Panc1 (cell line): ENCODE data around the gene CT45A1. TPM values are rescaled to one million over a fixed set of nuclear protein-coding genes. Genes with fewer than 3 reads are reported as not detected.
A peak's percentile ranks its signal among the peaks of the same experiment; 100 is the strongest.
"Not testable (repeated sequence)": the region's sequence is repeated elsewhere in the genome, so short reads cannot be mapped to it uniquely, and the experiment has no call there.

Source experiments
- ATAC-seq: fragments of 200-7000 bp; cut with Tn5 transposase; 2 replicates; pipeline ENCODE4 v1.9.1; 2020; ENCODE audit warnings: mild to moderate bottlenecking, moderate library complexity
- BruUV-seq: library from RNA; stranded (reverse); fragments of 400-500 nt; replicated peaks from 2 replicates; lab custom pipeline; 2021; lab: Mats Ljungman, UMichigan
- CTCF ChIA-PET: fragments of 300-600 bp; sonication (Branson Sonifier 250); formaldehyde crosslinking; loops from one replicate; lab custom pipeline; 2022; ENCODE audit warnings: antibody characterized with exemption; lab: Charles Lee
- POLR2A ChIA-PET: fragments of 300-600 bp; sonication (Branson Sonifier 250); formaldehyde crosslinking; loops from one replicate; lab custom pipeline; 2022; ENCODE audit warnings: antibody characterized with exemption; lab: Charles Lee
- DNase-seq: peaks from one replicate; pipeline ENCODE4 v3.0.0-alpha.2; 2010; ENCODE audit warnings: low read depth, low spot score
- H3K27ac ChIP-seq: 2 replicates; pipeline ENCODE4 v1.5.1; 2011; ENCODE audit warnings: mild to moderate bottlenecking, low read length, inconsistent platforms
- H3K27me3 ChIP-seq: fragments of 200-500 bp; sonication (Bioruptor generic); 2 replicates; pipeline ENCODE4 v1.6.0; 2014; ENCODE audit warnings: low read length, inconsistent platforms; ENCODE audit not compliant: control insufficient read depth, insufficient read depth
- H3K36me3 ChIP-seq: fragments of 200-500 bp; sonication (Bioruptor generic); 2 replicates; pipeline ENCODE4 v1.5.1; 2014; ENCODE audit warnings: inconsistent platforms, mild to moderate bottlenecking, low read length, moderate library complexity; ENCODE audit not compliant: control insufficient read depth, insufficient read depth
- H3K4me1 ChIP-seq: 2 replicates; pipeline ENCODE4 v1.5.1; 2011; ENCODE audit warnings: inconsistent platforms, mild to moderate bottlenecking, low read length, moderate library complexity; ENCODE audit not compliant: control insufficient read depth, insufficient read depth
- H3K4me3 ChIP-seq, 2 experiments: 2 replicates each; pipeline ENCODE4 v1.5.1; 2011 to 2012; ENCODE audit warnings: low read depth in 2 of 2, low read length in 2 of 2, mild to moderate bottlenecking in 2 of 2, inconsistent platforms in 1 of 2, moderate library complexity in 1 of 2
- H3K9me3 ChIP-seq: fragments of 200-500 bp; sonication (Bioruptor generic); 2 replicates; pipeline ENCODE4 v1.5.1; 2014; ENCODE audit warnings: low read depth, mild to moderate bottlenecking, inconsistent platforms, low read length, moderate library complexity; ENCODE audit not compliant: control insufficient read depth, insufficient read depth
- POLR2AphosphoS5 ChIP-seq: IDR thresholded peaks from 2 replicates; pipeline ENCODE4 v1.6.1; 2012; ENCODE audit warnings: mild to moderate bottlenecking, low read depth, low read length, moderate library complexity
- SIN3A ChIP-seq: IDR thresholded peaks from 2 replicates; pipeline ENCODE4 v1.6.1; 2012; ENCODE audit warnings: low read depth, mild to moderate bottlenecking, low read length, moderate library complexity, borderline replicate concordance; ENCODE audit not compliant: insufficient read depth
- TCF7L2 ChIP-seq: IDR thresholded peaks from 2 replicates; pipeline ENCODE4 v1.6.1; 2011; ENCODE audit warnings: mild to moderate bottlenecking, low read depth, low read length, inconsistent platforms
- in situ Hi-C: cut with HindIII; loops from 2 replicates; pipeline ENCODE4 v1.10.0; 2016; ENCODE audit warnings: low sequenced_read_pairs, low pct_unique_long_range_greater_than_20kb
- intact Hi-C: fragments of 100-400 bp; cut with micrococcal nuclease; formaldehyde crosslinking; loops from one replicate; pipeline ENCODE4 v1.10.0; 2022; ENCODE audit not compliant: unreplicated experiment
- total RNA-seq: library from RNA; stranded (reverse); gene quantifications from one replicate; pipeline ENCODE4 v1.2.1, GENCODE V29; 2021; ENCODE audit not compliant: unreplicated experiment
- TF ChIP-seq, protein P1 (sequence below): fragments of 450-650 bp; IDR thresholded peaks from 2 replicates; pipeline ENCODE4 v1.5.1; 2017; ENCODE audit warnings: mild to moderate bottlenecking
- TF ChIP-seq, protein P2 (sequence below), 2 experiments: IDR thresholded peaks; 2 replicates each; pipeline ENCODE4 v1.6.1; 2011 to 2012; ENCODE audit warnings: low read depth in 2 of 2, control low read depth in 1 of 2, low read length in 1 of 2, mild to moderate bottlenecking in 1 of 2, moderate library complexity in 1 of 2; ENCODE audit not compliant: insufficient read depth in 1 of 2

CT45A1 gene
- total RNA-seq, 1 experiment from 2014 or later: not detected

DNA sequence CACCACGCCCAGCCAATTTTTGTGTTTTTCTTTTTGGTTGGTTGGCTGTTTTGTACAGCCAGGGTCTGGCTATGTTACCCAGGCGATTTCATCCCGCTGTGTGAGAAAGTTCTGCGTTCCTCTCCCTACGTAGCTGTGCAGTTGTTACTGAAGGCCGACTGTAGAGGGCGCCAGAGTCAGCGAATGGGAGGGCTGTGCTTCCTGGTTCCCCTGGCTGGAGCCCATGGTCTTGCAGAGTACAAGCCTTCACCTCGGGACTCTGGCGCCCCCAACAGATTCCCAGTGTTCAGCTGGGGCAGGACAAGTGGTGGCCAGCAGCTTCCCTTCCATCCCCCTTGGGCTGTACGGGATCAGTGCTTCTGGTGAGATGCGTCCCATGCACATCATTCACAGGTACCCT is 5.6 kb upstream of the CT45A1 start:
- Histone ChIP-seq H3K4me1 (no peaks in the 10 kb centered on the region), H3K4me3 (no peak overlapping the region), H3K27me3 (no peaks in the 10 kb centered on the region), H3K27ac (no peak overlapping the region), H3K9me3 (no peaks in the 10 kb centered on the region), H3K36me3 (no peaks in the 10 kb centered on the region)
- ChIA-PET POLR2A (no interaction called here), CTCF (no interaction called here)
- no TSS peak for BruUV-seq
- TF ChIP-seq TCF7L2: no peak
- no peak for TF ChIP-seq POLR2AphosphoS5
- TF ChIP-seq SIN3A: no peak
- TF ChIP-seq, protein P1, sequence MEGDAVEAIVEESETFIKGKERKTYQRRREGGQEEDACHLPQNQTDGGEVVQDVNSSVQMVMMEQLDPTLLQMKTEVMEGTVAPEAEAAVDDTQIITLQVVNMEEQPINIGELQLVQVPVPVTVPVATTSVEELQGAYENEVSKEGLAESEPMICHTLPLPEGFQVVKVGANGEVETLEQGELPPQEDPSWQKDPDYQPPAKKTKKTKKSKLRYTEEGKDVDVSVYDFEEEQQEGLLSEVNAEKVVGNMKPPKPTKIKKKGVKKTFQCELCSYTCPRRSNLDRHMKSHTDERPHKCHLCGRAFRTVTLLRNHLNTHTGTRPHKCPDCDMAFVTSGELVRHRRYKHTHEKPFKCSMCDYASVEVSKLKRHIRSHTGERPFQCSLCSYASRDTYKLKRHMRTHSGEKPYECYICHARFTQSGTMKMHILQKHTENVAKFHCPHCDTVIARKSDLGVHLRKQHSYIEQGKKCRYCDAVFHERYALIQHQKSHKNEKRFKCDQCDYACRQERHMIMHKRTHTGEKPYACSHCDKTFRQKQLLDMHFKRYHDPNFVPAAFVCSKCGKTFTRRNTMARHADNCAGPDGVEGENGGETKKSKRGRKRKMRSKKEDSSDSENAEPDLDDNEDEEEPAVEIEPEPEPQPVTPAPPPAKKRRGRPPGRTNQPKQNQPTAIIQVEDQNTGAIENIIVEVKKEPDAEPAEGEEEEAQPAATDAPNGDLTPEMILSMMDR: peak; percentile 70
- peak; percentile 76 for ATAC-seq
- no peak for DNase-seq
- intact Hi-C loops (no loop called here), in situ Hi-C loops (no loop called here)

DNA sequence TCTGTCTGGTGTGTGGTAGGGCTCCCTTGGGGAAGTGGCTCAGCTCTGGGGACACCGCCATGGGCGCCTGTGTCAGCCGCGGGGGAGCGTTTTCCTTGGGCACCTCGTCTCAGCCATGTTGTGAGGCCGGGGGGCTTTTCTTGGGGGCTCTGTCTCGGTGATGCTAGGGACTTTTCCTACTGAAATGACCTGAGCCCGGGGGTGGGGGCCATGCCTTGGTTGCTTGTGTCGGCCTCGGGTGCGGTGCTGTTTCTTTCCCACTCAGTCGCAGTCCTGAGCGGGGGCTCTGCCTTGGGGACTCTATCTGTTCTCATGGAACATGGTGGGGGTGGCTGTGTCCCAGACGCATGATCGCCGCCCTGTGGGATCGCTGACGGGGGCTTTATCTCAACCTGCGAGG is 356 bp downstream of the CT45A1 start:
- intact Hi-C loops: no loop called here
- POLR2A ChIA-PET: no interaction called here
- TF ChIP-seq, protein P2, sequence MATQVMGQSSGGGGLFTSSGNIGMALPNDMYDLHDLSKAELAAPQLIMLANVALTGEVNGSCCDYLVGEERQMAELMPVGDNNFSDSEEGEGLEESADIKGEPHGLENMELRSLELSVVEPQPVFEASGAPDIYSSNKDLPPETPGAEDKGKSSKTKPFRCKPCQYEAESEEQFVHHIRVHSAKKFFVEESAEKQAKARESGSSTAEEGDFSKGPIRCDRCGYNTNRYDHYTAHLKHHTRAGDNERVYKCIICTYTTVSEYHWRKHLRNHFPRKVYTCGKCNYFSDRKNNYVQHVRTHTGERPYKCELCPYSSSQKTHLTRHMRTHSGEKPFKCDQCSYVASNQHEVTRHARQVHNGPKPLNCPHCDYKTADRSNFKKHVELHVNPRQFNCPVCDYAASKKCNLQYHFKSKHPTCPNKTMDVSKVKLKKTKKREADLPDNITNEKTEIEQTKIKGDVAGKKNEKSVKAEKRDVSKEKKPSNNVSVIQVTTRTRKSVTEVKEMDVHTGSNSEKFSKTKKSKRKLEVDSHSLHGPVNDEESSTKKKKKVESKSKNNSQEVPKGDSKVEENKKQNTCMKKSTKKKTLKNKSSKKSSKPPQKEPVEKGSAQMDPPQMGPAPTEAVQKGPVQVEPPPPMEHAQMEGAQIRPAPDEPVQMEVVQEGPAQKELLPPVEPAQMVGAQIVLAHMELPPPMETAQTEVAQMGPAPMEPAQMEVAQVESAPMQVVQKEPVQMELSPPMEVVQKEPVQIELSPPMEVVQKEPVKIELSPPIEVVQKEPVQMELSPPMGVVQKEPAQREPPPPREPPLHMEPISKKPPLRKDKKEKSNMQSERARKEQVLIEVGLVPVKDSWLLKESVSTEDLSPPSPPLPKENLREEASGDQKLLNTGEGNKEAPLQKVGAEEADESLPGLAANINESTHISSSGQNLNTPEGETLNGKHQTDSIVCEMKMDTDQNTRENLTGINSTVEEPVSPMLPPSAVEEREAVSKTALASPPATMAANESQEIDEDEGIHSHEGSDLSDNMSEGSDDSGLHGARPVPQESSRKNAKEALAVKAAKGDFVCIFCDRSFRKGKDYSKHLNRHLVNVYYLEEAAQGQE (IDR thresholded peaks at IDR 0.05; ENCODE audit: insufficient read depth in 1 of 2, low read depth in 2 of 2, low read length in 1 of 2): no peak
- TF ChIP-seq, protein P1: no peak
- TF ChIP-seq TCF7L2 (no peak), POLR2AphosphoS5 (no peak), SIN3A (no peak)

DNA sequence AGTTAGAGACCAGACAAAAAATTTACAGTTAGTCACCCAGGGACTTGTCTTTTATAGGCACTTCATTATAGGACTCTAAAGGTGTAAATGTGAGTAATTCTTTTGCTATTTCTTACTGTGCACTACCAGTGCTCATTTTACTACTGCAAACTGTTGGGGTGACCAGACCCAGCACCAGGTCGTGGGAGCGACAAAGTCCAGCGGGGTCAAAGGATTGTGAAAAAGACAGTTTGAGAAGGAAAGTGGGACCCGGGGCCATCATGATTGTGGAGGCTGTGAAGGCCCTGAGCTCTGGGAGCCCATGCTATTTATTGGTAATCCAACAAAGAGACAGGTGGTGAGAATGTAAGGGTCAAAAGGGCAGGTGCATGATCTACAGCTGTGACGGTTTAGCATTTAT is 21.2 kb downstream of the CT45A1 start:
- H3K4me1 ChIP-seq, CTCF ChIA-PET, DNase-seq, H3K36me3 ChIP-seq, in situ Hi-C loops, H3K27me3 ChIP-seq, ATAC-seq, BruUV-seq, POLR2A ChIA-PET, H3K9me3 ChIP-seq, H3K27ac ChIP-seq, H3K4me3 ChIP-seq, intact Hi-C loops: not testable (repeated sequence)

More for the DNA sequence above, 356 bp downstream of the CT45A1 start:
- H3K4me3 ChIP-seq: no peak overlapping the region
- H3K27ac ChIP-seq: no peak overlapping the region
- CTCF ChIA-PET: interaction anchor here (0.7 kb wide), 1 partner anchor 398 kb away, joined by 3 read pairs; no protein-coding TSS in a partner anchor
- DNase-seq (no peak), ATAC-seq (no peak)
- H3K36me3 ChIP-seq: no peaks in the 10 kb centered on the region
- no peaks in the 10 kb centered on the region for H3K9me3 ChIP-seq
- no TSS peak for BruUV-seq
- in situ Hi-C loops: no loop called here
- no peaks in the 10 kb centered on the region for H3K4me1 ChIP-seq
- no peaks in the 10 kb centered on the region for H3K27me3 ChIP-seq
